Liver (tissue), 3 donors: ENCODE data around the gene RIPK1.

Source experiments
- ATF3 ChIP-seq: IDR thresholded peaks from 2 replicates; pipeline ENCODE4 v1.6.1; 2016; ENCODE audit warnings: antibody characterized with exemption
- CTCF ChIP-seq: fragments of 150-350 bp; IDR thresholded peaks from 2 replicates; pipeline ENCODE4 v1.5.1; 2017; ENCODE audit warnings: improper control_type of control experiment, low read depth, low read length; ENCODE audit not compliant: missing input control
- FOXA1 ChIP-seq: IDR thresholded peaks from 2 replicates; pipeline ENCODE4 v1.6.1; 2016; ENCODE audit warnings: antibody characterized with exemption
- GABPA ChIP-seq, 2 donors: IDR thresholded peaks in 1 of 2; conservative IDR thresholded peaks in 1 of 2; 2 replicates each; pipeline ENCODE4 v1.6.1; 2016; ENCODE audit warnings: antibody characterized with exemption in 2 of 2, mild to moderate bottlenecking in 1 of 2, moderate library complexity in 1 of 2
- JUND ChIP-seq, 2 donors: IDR thresholded peaks; 2 replicates each; pipeline ENCODE4 v1.6.1; 2016; ENCODE audit warnings: antibody characterized with exemption in 2 of 2
- REST ChIP-seq: IDR thresholded peaks from 2 replicates; pipeline ENCODE4 v1.6.1; 2016; ENCODE audit warnings: antibody characterized with exemption, mild to moderate bottlenecking
- RXRA ChIP-seq, 2 donors: IDR thresholded peaks; 2 replicates each; pipeline ENCODE4 v1.6.1; 2017 to 2018; ENCODE audit warnings: antibody characterized with exemption in 2 of 2, mild to moderate bottlenecking in 1 of 2
- SP1 ChIP-seq: IDR thresholded peaks from 2 replicates; pipeline ENCODE4 v1.6.1; 2018; ENCODE audit warnings: antibody characterized with exemption, mild to moderate bottlenecking
- ZBTB33 ChIP-seq: IDR thresholded peaks from 2 replicates; pipeline ENCODE4 v1.6.1; 2016; ENCODE audit warnings: antibody characterized with exemption
- TF ChIP-seq, protein P1 (sequence below): IDR thresholded peaks from 2 replicates; pipeline ENCODE4 v1.6.1; 2016; ENCODE audit warnings: antibody characterized with exemption
- donor health status: healthy.
- donor health status: healthy.

DNA sequence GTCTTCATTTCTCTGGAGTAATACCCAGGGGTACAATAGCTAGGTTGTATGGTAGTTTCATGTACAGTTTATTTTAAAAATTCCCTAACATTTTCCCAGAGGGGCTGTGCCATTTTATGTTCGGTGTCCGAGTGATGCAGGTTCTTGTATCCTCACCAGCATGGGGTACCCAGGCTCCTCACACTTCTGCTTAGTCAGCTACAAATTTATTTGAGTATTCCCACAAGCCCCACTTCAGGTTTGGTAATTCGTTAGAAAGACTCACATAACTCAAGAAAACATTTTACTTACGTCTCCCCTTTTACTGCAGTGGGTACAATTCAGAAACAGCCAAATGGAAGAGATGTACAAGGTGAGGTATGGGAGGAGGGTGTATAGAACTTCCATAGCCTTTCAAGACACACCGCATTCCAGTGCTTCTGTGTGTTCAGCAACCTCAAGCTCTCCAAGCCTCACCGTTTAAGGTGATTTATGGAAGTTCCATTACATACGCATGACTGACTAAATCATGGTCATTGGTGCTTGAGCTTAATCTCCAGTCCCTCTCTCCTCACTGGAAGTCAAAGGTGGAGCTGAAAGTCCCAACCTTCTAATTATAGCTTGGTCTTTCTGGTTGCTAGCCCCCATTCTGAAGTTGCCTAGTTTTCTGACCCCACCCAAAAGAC lies 18.1 kb downstream of the RIPK1 start:
- no peak for TF ChIP-seq JUND (IDR thresholded peaks at IDR 0.05)
- TF ChIP-seq SP1 = no peak
- TF ChIP-seq CTCF = no peak
- TF ChIP-seq ATF3 = no peak
- no peak for TF ChIP-seq RXRA (IDR thresholded peaks at IDR 0.05)
- TF ChIP-seq, protein P1, sequence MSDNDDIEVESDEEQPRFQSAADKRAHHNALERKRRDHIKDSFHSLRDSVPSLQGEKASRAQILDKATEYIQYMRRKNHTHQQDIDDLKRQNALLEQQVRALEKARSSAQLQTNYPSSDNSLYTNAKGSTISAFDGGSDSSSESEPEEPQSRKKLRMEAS = no peak
- TF ChIP-seq FOXA1 = no peak
- TF ChIP-seq ZBTB33 = no peak
- TF ChIP-seq REST = no peak
- TF ChIP-seq GABPA (IDR thresholded peaks at IDR 0.05 in 1 of 2, conservative IDR thresholded peaks at IDR 0.05 in 1 of 2) = no peak
